IMR-90 (cell line): ENCODE results near the gene CES4A. TPM values are rescaled to one million over a fixed set of nuclear protein-coding genes. Genes with fewer than 3 reads are reported as not detected.

ENCODE experiments used
- ATAC-seq: fragments of 200-7000 bp; cut with Tn5 transposase; 2 replicates; pipeline ENCODE4 v1.9.1; 2020; ENCODE audit warnings: low read depth, mild to moderate bottlenecking, moderate library complexity
- BruUV-seq: library from RNA; stranded (reverse); fragments of 400-500 nt; replicated peaks from 2 replicates; lab custom pipeline; 2021; lab: Mats Ljungman, UMichigan
- CTCF ChIA-PET: fragments of 300-600 bp; formaldehyde crosslinking; extraction: SDS; loops from one replicate; lab custom pipeline; 2021; ENCODE audit warnings: antibody characterized with exemption; lab: Yijun Ruan, JAX
- POLR2A ChIA-PET: fragments of 300-600 bp; sonication (Branson Sonifier 250); formaldehyde crosslinking; loops from one replicate; lab custom pipeline; 2022; ENCODE audit warnings: antibody characterized with exemption; ENCODE audit not compliant: unreplicated experiment; lab: Charles Lee
- DNase-seq: peaks from one replicate; pipeline ENCODE4 v3.0.0; 2013
- H2AFZ ChIP-seq: replicated peaks from 2 replicates; pipeline ENCODE3; 2013; ENCODE audit warnings: low read length, mild to moderate bottlenecking; ENCODE audit not compliant: poor library complexity
- H2AK5ac ChIP-seq: 2 replicates; pipeline ENCODE4 v1.6.1; 2013; ENCODE audit warnings: low read depth, low read length, inconsistent platforms
- H2AK9ac ChIP-seq: replicated peaks from 2 replicates; pipeline ENCODE3; 2013; ENCODE audit warnings: mild to moderate bottlenecking, low read depth, low read length, moderate library complexity; ENCODE audit not compliant: poor library complexity
- H2BK120ac ChIP-seq: 2 replicates; pipeline ENCODE4 v1.6.1; 2013; ENCODE audit warnings: low read depth, low read length, inconsistent platforms
- H2BK15ac ChIP-seq: 3 replicates; pipeline ENCODE4 v1.6.1; 2013; ENCODE audit warnings: low read depth, low read length, inconsistent platforms
- H2BK20ac ChIP-seq: 2 replicates; pipeline ENCODE4 v1.6.1; 2013; ENCODE audit warnings: low read depth, mild to moderate bottlenecking, inconsistent platforms, low read length, moderate library complexity
- H2BK5ac ChIP-seq: 2 replicates; pipeline ENCODE4 v1.6.1; 2013; ENCODE audit warnings: mild to moderate bottlenecking, low read depth, low read length, inconsistent platforms; ENCODE audit not compliant: poor library complexity, severe bottlenecking
- H3K14ac ChIP-seq: replicated peaks from 2 replicates; pipeline ENCODE4 v1.6.1; 2013; ENCODE audit warnings: low read depth, low read length, inconsistent platforms
- H3K18ac ChIP-seq: 2 replicates; pipeline ENCODE4 v1.6.1; 2013; ENCODE audit warnings: low read depth, low read length, control low read depth
- H3K23ac ChIP-seq: 2 replicates; pipeline ENCODE4 v1.6.1; 2013; ENCODE audit warnings: low read depth, low read length, inconsistent platforms
- H3K27ac ChIP-seq: 2 replicates; pipeline ENCODE4 v1.5.1; 2013; ENCODE audit warnings: mild to moderate bottlenecking, control low read depth, low read length; ENCODE audit not compliant: insufficient read depth
- H3K27me3 ChIP-seq: 2 replicates; pipeline ENCODE4 v1.6.1; 2013; ENCODE audit warnings: low read length; ENCODE audit not compliant: control insufficient read depth, insufficient read depth
- H3K36me3 ChIP-seq: 2 replicates; pipeline ENCODE4 v1.6.1; 2013; ENCODE audit warnings: low read length, mixed read lengths; ENCODE audit not compliant: control insufficient read depth, insufficient read depth
- H3K4ac ChIP-seq: 2 replicates; pipeline ENCODE4 v1.6.1; 2013; ENCODE audit warnings: low read depth, low read length, inconsistent platforms
- H3K4me1 ChIP-seq: 2 replicates; pipeline ENCODE4 v1.6.1; 2013; ENCODE audit warnings: low read length, mixed read lengths; ENCODE audit not compliant: control insufficient read depth, insufficient read depth
- H3K4me2 ChIP-seq: 2 replicates; pipeline ENCODE4 v1.6.1; 2013; ENCODE audit warnings: low read depth, mild to moderate bottlenecking, control low read depth, low read length, moderate library complexity
- H3K4me3 ChIP-seq: 2 replicates; pipeline ENCODE4 v1.5.1; 2013; ENCODE audit warnings: low read depth, mild to moderate bottlenecking, control low read depth, low read length, moderate library complexity; ENCODE audit not compliant: insufficient read depth
- H3K56ac ChIP-seq: 2 replicates; pipeline ENCODE4 v1.6.1; 2013; ENCODE audit warnings: low read length, inconsistent platforms; ENCODE audit not compliant: insufficient read depth; ENCODE audit errors: extremely low read depth
- H3K79me1 ChIP-seq, 2 experiments: 2 replicates each; pipeline ENCODE4 v1.6.1; 2013; ENCODE audit warnings: low read length in 2 of 2, inconsistent platforms in 1 of 2, low read depth in 1 of 2
- H3K9ac ChIP-seq: 2 replicates; pipeline ENCODE4 v1.6.1; 2013; ENCODE audit warnings: low read depth, low read length, control low read depth
- H3K9me1 ChIP-seq: 2 replicates; pipeline ENCODE4 v1.6.1; 2013; ENCODE audit warnings: low read length, inconsistent platforms; ENCODE audit not compliant: insufficient read depth
- H3K9me3 ChIP-seq: 2 replicates; pipeline ENCODE4 v1.6.1; 2013; ENCODE audit warnings: low read length; ENCODE audit not compliant: control insufficient read depth, insufficient read depth
- H4K20me1 ChIP-seq: 2 replicates; pipeline ENCODE4 v1.6.1; 2013; ENCODE audit warnings: low read length, inconsistent platforms; ENCODE audit not compliant: insufficient read depth
- H4K5ac ChIP-seq: 2 replicates; pipeline ENCODE4 v1.6.1; 2013; ENCODE audit warnings: mild to moderate bottlenecking, low read depth, low read length, control low read depth
- H4K8ac ChIP-seq, 2 experiments: 2 replicates each; pipeline ENCODE4 v1.6.1; 2013; ENCODE audit warnings: low read depth in 2 of 2, low read length in 2 of 2, control low read depth in 1 of 2, inconsistent platforms in 1 of 2
- H4K91ac ChIP-seq: 2 replicates; pipeline ENCODE4 v1.6.1; 2013; ENCODE audit warnings: low read depth, low read length, inconsistent platforms; ENCODE audit not compliant: insufficient read depth
- BHLHE40 ChIP-seq: fragments of 150-350 bp; IDR thresholded peaks from 2 replicates; pipeline ENCODE4 v1.6.1; 2016; ENCODE audit warnings: mild to moderate bottlenecking, low read depth, low read length
- CEBPB ChIP-seq: IDR thresholded peaks from 2 replicates; pipeline ENCODE4 v1.6.1; 2012; ENCODE audit warnings: low read depth, low read length, improper control_type of control experiment
- CHD1 ChIP-seq: IDR thresholded peaks from 2 replicates; pipeline ENCODE4 v1.6.1; 2012; ENCODE audit warnings: low read depth, low read length, improper control_type of control experiment
- FOS ChIP-seq: fragments of 150-350 bp; IDR thresholded peaks from 2 replicates; pipeline ENCODE4 v1.6.1; 2016; ENCODE audit warnings: low read depth, low read length
- MAZ ChIP-seq: IDR thresholded peaks from 2 replicates; pipeline ENCODE4 v1.6.1; 2012; ENCODE audit warnings: low read depth, mild to moderate bottlenecking, low read length, improper control_type of control experiment, moderate library complexity, borderline replicate concordance
- NFE2L2 ChIP-seq: fragments of 150-350 bp; IDR thresholded peaks from 2 replicates; pipeline ENCODE4 v1.6.1; 2016; ENCODE audit warnings: low read depth, mild to moderate bottlenecking, low read length
- RAD21 ChIP-seq: IDR thresholded peaks from 2 replicates; pipeline ENCODE4 v1.6.1; 2012; ENCODE audit warnings: low read length, improper control_type of control experiment
- SMC3 ChIP-seq: fragments of 150-350 bp; IDR thresholded peaks from 2 replicates; pipeline ENCODE4 v1.6.1; 2016; ENCODE audit warnings: low read depth, mild to moderate bottlenecking, antibody characterized with exemption, low read length, moderate library complexity
- WGBS, 2 experiments: methylation state at CpG; one replicate each; pipeline versions ENCODE4 v1.1.5 to v1.1.7; 2013; ENCODE audit warnings: missing lambda C conversion rate in 2 of 2; ENCODE audit not compliant: insufficient read length in 1 of 2; ENCODE audit errors: extremely low coverage in 2 of 2; 5-methylcytosine and 5-hydroxymethylcytosine counted together
- dilution Hi-C: fragments of 300-500 bp; cut with HindIII; formaldehyde crosslinking; loops from one replicate; pipeline ENCODE4 v1.14.3; 2018; ENCODE audit warnings: low sequenced_read_pairs; ENCODE audit not compliant: unreplicated experiment
- in situ Hi-C: fragments of 300-500 bp; cut with MboI; formaldehyde crosslinking; loops from 3 replicates; pipeline ENCODE4 v1.14.3; 2019; ENCODE audit warnings: low sequenced_read_pairs, inconsistent platforms, mixed read lengths
- intact Hi-C: fragments of 100-400 bp; cut with micrococcal nuclease; formaldehyde crosslinking; loops from 2 replicates; pipeline ENCODE4 v1.10.0; 2022
- polyA plus RNA-seq, 3 experiments: library from polyadenylated mRNA; depleted of rRNA; stranded (reverse); fragments of >200 nt; gene quantifications; 2 replicates each; pipeline ENCODE4 v1.2.3, GENCODE V29; 2012; ENCODE audit warnings: low replicate concordance in 1 of 3
- total RNA-seq: library from RNA; depleted of rRNA; stranded (reverse); fragments of >200 nt; gene quantifications from 2 replicates; pipeline ENCODE4 v1.2.3, GENCODE V29; 2012
- TF ChIP-seq, protein P1 (sequence below): conservative IDR thresholded peaks from 2 replicates; pipeline ENCODE4 v1.5.1; 2012; ENCODE audit warnings: mild to moderate bottlenecking, low read depth, low read length, improper control_type of control experiment

Gene CES4A
- total and polyA plus RNA-seq, 2 of the 4 experiments (the other 2 are of a cell fraction) = 0.72 to 4.7 TPM

DNA sequence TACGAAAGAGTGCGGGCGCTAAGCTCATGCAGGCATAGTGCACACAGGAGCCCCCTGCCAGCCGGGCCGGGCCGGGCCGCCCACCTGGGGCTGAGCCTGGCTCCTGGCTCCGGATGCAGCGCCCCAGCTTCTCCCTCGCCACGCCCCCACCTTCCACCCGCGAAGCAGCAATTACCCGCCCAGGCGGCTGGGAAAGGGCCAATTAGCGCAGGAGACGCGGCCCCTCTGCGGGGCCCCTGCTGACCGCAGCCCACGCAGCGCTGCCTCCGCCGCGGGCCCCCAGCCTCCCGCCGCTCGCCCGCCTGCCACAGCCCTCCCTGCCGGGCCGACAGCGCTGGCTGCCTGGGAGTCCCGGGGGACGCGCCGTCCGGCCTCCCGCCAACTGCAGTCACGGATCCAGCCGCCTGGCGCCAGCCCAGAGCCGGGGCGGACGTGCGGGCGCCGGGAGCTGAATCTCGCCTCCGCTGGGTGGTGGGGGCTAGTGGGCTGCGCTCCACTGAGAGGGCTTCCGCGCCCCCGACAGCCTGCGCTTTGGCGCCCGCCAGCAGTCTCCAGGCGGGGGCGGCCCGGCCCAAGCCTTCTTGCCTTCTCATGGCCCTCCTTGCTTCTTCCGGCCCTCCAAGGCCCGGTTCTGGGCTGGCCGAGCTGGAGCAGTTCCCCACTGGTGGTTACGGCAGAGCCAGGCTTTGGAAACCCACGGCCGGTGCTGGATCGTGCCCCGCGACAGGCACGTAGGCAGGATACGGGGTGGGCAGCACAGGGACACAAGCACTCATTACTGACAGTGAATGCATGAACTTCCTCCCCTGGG, 25.6 kb downstream of the CES4A start:
- peak overlapping the region; percentile 14; the same call in 1 of the 2 replicates for H3K27ac ChIP-seq
- peak overlapping the region; percentile 34 for H3K4me3 ChIP-seq
- dilution Hi-C loops = no loop called here
- no peaks in the 10 kb centered on the region for H3K36me3 ChIP-seq
- H3K14ac ChIP-seq = no peak overlapping the region
- peak; percentile 76 for ATAC-seq
- peak overlapping the region; percentile 25 to 36; a peak in 1 of 4 replicates for H4K8ac ChIP-seq
- peak; percentile 46 for DNase-seq
- CTCF ChIA-PET = interaction anchor here (0.6 to 2.5 kb wide), 3 partner anchors 24 to 141 kb away, joined by 3 to 9 read pairs (median 4); no protein-coding TSS in a partner anchor
- POLR2A ChIA-PET = interaction anchor here (0.5 to 0.6 kb wide), 2 partner anchors 100 to 889 kb away, joined by 3 to 5 read pairs; no protein-coding TSS in a partner anchor
- H3K27me3 ChIP-seq = peaks cover 6% of the 10 kb centered on the region
- in situ Hi-C loops = no loop called here
- no peaks in the 10 kb centered on the region for H3K9me3 ChIP-seq
- peak overlapping the region; percentile 43 for H4K5ac ChIP-seq
- H2AFZ ChIP-seq = peak overlapping the region; percentile 91
- H3K56ac ChIP-seq = no peak overlapping the region
- 0 out of 2 replicates have a peak, but pooled peaks have one; percentile 15 for TF ChIP-seq RAD21
- TF ChIP-seq MAZ = peak; percentile 84; the same call in 1 of the 2 replicates
- TF ChIP-seq SMC3 = peak; percentile 14; the same call in 1 of the 2 replicates
- TF ChIP-seq, protein P1, sequence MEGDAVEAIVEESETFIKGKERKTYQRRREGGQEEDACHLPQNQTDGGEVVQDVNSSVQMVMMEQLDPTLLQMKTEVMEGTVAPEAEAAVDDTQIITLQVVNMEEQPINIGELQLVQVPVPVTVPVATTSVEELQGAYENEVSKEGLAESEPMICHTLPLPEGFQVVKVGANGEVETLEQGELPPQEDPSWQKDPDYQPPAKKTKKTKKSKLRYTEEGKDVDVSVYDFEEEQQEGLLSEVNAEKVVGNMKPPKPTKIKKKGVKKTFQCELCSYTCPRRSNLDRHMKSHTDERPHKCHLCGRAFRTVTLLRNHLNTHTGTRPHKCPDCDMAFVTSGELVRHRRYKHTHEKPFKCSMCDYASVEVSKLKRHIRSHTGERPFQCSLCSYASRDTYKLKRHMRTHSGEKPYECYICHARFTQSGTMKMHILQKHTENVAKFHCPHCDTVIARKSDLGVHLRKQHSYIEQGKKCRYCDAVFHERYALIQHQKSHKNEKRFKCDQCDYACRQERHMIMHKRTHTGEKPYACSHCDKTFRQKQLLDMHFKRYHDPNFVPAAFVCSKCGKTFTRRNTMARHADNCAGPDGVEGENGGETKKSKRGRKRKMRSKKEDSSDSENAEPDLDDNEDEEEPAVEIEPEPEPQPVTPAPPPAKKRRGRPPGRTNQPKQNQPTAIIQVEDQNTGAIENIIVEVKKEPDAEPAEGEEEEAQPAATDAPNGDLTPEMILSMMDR = peak; percentile 30
- no peak for TF ChIP-seq CHD1
- TF ChIP-seq NFE2L2 = no peak
- no peak for TF ChIP-seq CEBPB
- no peak for TF ChIP-seq FOS
- TF ChIP-seq BHLHE40 = no peak
- peak overlapping the region; percentile 68 for H2AK9ac ChIP-seq
- no peak overlapping the region for H2BK20ac ChIP-seq
- WGBS, 2 experiments = 1% methylated on average over 31 of the region's 70 CpGs; no CpG with 5 or more reads in 1 of the 2 experiments
- peak overlapping the region; percentile 55; the same call in 1 of the 2 replicates for H3K4ac ChIP-seq
- peak overlapping the region; percentile 59; the same call in 1 of the 2 replicates for H3K9ac ChIP-seq
- H3K4me2 ChIP-seq = peak overlapping the region; percentile 53
- H2BK5ac ChIP-seq = no peak overlapping the region
- H3K18ac ChIP-seq = no peak overlapping the region; the same call in 1 of the 2 replicates
- H3K4me1 ChIP-seq = peaks cover 4% of the 10 kb centered on the region; the same call in 1 of the 2 replicates
- intact Hi-C loops = loop anchor here (10.0 kb wide), 1 partner anchor 171 kb away; the partner anchor contains the start of gene MATCAP1
- H2BK120ac ChIP-seq = no peak overlapping the region
- H3K23ac ChIP-seq = no peak overlapping the region
- no TSS peak for BruUV-seq
- no peak overlapping the region for H2BK15ac ChIP-seq
- H3K9me1 ChIP-seq = no peaks in the 10 kb centered on the region
- no peaks in the 10 kb centered on the region for H4K20me1 ChIP-seq
- peak overlapping the region; percentile 49; the same call in 1 of the 2 replicates for H2AK5ac ChIP-seq
- H4K91ac ChIP-seq = peak overlapping the region; percentile 43; the same call in 1 of the 2 replicates
- no peaks in the 10 kb centered on the region for H3K79me1 ChIP-seq
